GM19395 (cell line): ENCODE measurements around the gene ILDR2.
A peak's percentile ranks its signal among the peaks of the same experiment; 100 is the strongest.

ENCODE experiments used
- ATAC-seq: cut with Tn5 transposase; IDR thresholded peaks from one replicate; pipeline ENCODE4 v1.9.1; 2021; ENCODE audit warnings: mild to moderate bottlenecking, moderate library complexity; ENCODE audit not compliant: unreplicated experiment

Gene ILDR2

GRCh38 chr1:166975361-166976129 lies at the start of gene ILDR2:
ILDR2 (minus strand) TSS chr1:166975540; CDS start chr1:166975268, 272 bp downstream.
- peak; percentile 54 for ATAC-seq

GRCh38 chr1:167022384-167022783 lies 47.0 kb upstream of the ILDR2 start:
- peak; percentile 84 for ATAC-seq

GRCh38 chr1:167016100-167016750 lies 40.9 kb upstream of the ILDR2 start:
- no peak for ATAC-seq

- ATAC-seq = no peak
These were observed 38.0 kb upstream of the ILDR2 start for GRCh38 chr1:167013108-167013929.

- no peak for ATAC-seq
These were observed 37.2 kb upstream of the ILDR2 start for GRCh38 chr1:167012570-167012969.

- ATAC-seq = no peak
These were observed 36.3 kb upstream of the ILDR2 start for GRCh38 chr1:167011560-167012191.

GRCh38 chr1:167003711-167004110 lies 28.4 kb upstream of the ILDR2 start:
- no peak for ATAC-seq

- ATAC-seq = no peak
These were observed 27.0 kb upstream of the ILDR2 start for GRCh38 chr1:167002354-167002753.

- ATAC-seq = no peak
These were observed 25.2 kb upstream of the ILDR2 start for GRCh38 chr1:167000546-167000945.

GRCh38 chr1:166999500-167000055 lies 24.2 kb upstream of the ILDR2 start:
- ATAC-seq = peak; percentile 95

GRCh38 chr1:166999075-166999474 lies 23.7 kb upstream of the ILDR2 start:
- peak; percentile 68 for ATAC-seq

GRCh38 chr1:166988974-166989515 lies 13.7 kb upstream of the ILDR2 start, which contains the start of gene MAEL:
MAEL (plus strand) TSS chr1:166989280; CDS start chr1:166989353, 73 bp downstream.
- ATAC-seq = no peak

- no peak for ATAC-seq
These were observed 6.2 kb upstream of the ILDR2 start for GRCh38 chr1:166981589-166981988.

- no peak for ATAC-seq
These were observed 5.5 kb upstream of the ILDR2 start for GRCh38 chr1:166980818-166981217.

- ATAC-seq = no peak
These were observed 5.0 kb upstream of the ILDR2 start for GRCh38 chr1:166980383-166980782.

- peak; percentile 43 for ATAC-seq
These were observed 3.5 kb upstream of the ILDR2 start for GRCh38 chr1:166978821-166979220.

GRCh38 chr1:166977951-166978350 lies 2.6 kb upstream of the ILDR2 start:
- ATAC-seq = no peak

GRCh38 chr1:166974647-166975345 lies 544 bp downstream of the ILDR2 start:
- ATAC-seq = peak; percentile 13

- no peak for ATAC-seq
These were observed 2.5 kb downstream of the ILDR2 start for GRCh38 chr1:166972826-166973225.

- ATAC-seq = no peak
These were observed 3.1 kb downstream of the ILDR2 start for GRCh38 chr1:166972193-166972592.
